Activated naive CD8-positive, alpha-beta T cell treated with anti-CD3 and anti-CD28 coated beads, Interleukin-2, amount 10 ng/mL, durations not matched to agents 7 days and 5 days (primary cell): ENCODE measurements around the gene PCBP3. TPM values are rescaled to one million over a fixed set of nuclear protein-coding genes. Genes with fewer than 3 reads are reported as not detected.

ENCODE experiments used
- ATAC-seq: fragments of 150-1000 bp; cut with Tn5 transposase; one replicate; pipeline ENCODE4 v1.10.0; 2021; ENCODE audit warnings: low read depth, moderate library complexity
- POLR2A ChIA-PET: fragments of 350-600 bp; sonication (Branson Sonifier 250); formaldehyde crosslinking; loops from one replicate; lab custom pipeline; 2021; ENCODE audit warnings: antibody characterized with exemption; lab: Charles Lee
- DNase-seq: peaks from one replicate; pipeline ENCODE4 v3.0.0; 2021
- H3K27ac Mint-ChIP-seq: one replicate; pipeline ENCODE4 v1.8.0; 2022; ENCODE audit warnings: mild to moderate bottlenecking, mixed read lengths
- H3K27me3 Mint-ChIP-seq: one replicate; pipeline ENCODE4 v1.8.0; 2022; ENCODE audit warnings: mild to moderate bottlenecking, moderate library complexity, mixed read lengths
- H3K36me3 Mint-ChIP-seq: one replicate; pipeline ENCODE4 v1.8.0; 2021; ENCODE audit warnings: mild to moderate bottlenecking, mixed read lengths
- H3K4me1 Mint-ChIP-seq: one replicate; pipeline ENCODE4 v1.8.0; 2021; ENCODE audit warnings: mixed read lengths
- H3K4me3 Mint-ChIP-seq: one replicate; pipeline ENCODE4 v1.8.0; 2022; ENCODE audit warnings: mild to moderate bottlenecking, moderate library complexity, mixed read lengths
- H3K9me3 Mint-ChIP-seq: one replicate; pipeline ENCODE4 v1.8.0; 2021; ENCODE audit warnings: mixed read lengths
- total RNA-seq, 2 experiments: library from RNA; stranded (reverse); gene quantifications; one replicate each; pipeline ENCODE4 v1.2.3, GENCODE V29; 2021

Gene PCBP3
- total RNA-seq, 2 experiments from 2014 or later, result 1.2 TPM; not detected in 1

GRCh38 chr21:45721671-45722070, 78.1 kb downstream of the PCBP3 start:
- Mint-ChIP-seq H3K27ac (no peak overlapping the region), H3K9me3 (no peaks in the 10 kb centered on the region), H3K27me3 (peaks cover 15% of the 10 kb centered on the region), H3K36me3 (no peaks in the 10 kb centered on the region), H3K4me1 (peaks cover 12% of the 10 kb centered on the region), H3K4me3 (no peak overlapping the region)
- no peak for DNase-seq
- POLR2A ChIA-PET, result no interaction called here
- no peak for ATAC-seq

- no peaks in the 10 kb centered on the region for H3K36me3 Mint-ChIP-seq
- no peak overlapping the region for H3K27ac Mint-ChIP-seq
- no peak overlapping the region for H3K4me3 Mint-ChIP-seq
- DNase-seq, result no peak
- POLR2A ChIA-PET, result no interaction called here
- H3K9me3 Mint-ChIP-seq, result no peaks in the 10 kb centered on the region
- H3K4me1 Mint-ChIP-seq, result peaks cover 11% of the 10 kb centered on the region
- peaks cover 9% of the 10 kb centered on the region for H3K27me3 Mint-ChIP-seq
- no peak for ATAC-seq
Observed at GRCh38 chr21:45723049-45723958, 79.8 kb downstream of the PCBP3 start.

- Mint-ChIP-seq H3K36me3 (no peaks in the 10 kb centered on the region), H3K9me3 (no peaks in the 10 kb centered on the region)
- POLR2A ChIA-PET, result no interaction called here
Observed at GRCh38 chr21:45724345-45724961, 80.9 kb downstream of the PCBP3 start.

DNA sequence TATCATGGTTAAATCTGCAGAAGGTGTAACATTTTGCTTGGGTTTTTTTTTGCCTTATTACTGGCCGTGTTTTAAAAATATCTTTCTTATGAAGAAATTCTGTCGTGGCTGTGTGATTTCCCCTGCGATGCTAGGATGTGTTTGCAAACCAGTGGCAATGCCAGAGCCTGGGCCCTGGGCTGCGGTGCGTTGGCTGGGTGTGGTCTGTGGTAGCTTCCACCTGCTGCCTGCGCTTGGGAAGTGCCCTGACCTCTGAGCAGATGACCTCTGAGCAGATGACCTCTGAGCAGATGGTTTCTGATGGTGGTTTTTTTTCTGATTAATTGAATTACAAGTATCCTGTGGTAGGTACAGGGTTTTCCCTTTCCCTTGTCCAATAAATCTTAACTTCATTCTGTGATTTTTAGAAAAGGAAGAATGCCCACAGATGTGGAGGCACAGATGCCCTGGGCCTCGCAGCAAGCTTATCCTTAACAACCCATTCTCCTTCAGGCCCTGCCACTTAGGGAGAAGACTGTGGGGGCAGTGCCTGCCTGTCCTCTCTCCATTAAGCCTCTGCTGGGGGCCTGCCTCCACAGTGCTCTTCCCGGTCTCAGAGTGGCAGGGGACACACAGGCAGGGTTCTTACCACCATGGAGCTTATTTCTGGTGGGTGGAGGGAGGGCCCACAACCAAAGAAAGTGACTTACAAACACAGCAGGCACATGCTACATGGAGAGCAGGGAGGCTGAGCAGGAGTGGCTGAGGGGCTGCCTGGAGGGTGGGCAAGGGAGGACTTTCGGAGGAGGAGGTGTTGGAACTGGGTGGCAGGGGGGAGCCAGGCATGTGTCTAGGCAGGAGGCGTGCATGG, 81.7 kb downstream of the PCBP3 start:
- no peaks in the 10 kb centered on the region for H3K9me3 Mint-ChIP-seq
- peaks cover 5% of the 10 kb centered on the region for H3K27me3 Mint-ChIP-seq
- H3K36me3 Mint-ChIP-seq, result no peaks in the 10 kb centered on the region
- DNase-seq, result no peak
- H3K4me3 Mint-ChIP-seq, result no peak overlapping the region
- POLR2A ChIA-PET, result no interaction called here
- H3K27ac Mint-ChIP-seq, result no peak overlapping the region
- no peak for ATAC-seq
- peaks cover 8% of the 10 kb centered on the region for H3K4me1 Mint-ChIP-seq

More at GRCh38 chr21:45724345-45724961, 80.9 kb downstream of the PCBP3 start:
- no peak overlapping the region for H3K4me3 Mint-ChIP-seq
- H3K4me1 Mint-ChIP-seq, result peaks cover 8% of the 10 kb centered on the region
- H3K27me3 Mint-ChIP-seq, result peaks cover 5% of the 10 kb centered on the region
- no peak overlapping the region for H3K27ac Mint-ChIP-seq
- DNase-seq (no peak), ATAC-seq (no peak)

DNA sequence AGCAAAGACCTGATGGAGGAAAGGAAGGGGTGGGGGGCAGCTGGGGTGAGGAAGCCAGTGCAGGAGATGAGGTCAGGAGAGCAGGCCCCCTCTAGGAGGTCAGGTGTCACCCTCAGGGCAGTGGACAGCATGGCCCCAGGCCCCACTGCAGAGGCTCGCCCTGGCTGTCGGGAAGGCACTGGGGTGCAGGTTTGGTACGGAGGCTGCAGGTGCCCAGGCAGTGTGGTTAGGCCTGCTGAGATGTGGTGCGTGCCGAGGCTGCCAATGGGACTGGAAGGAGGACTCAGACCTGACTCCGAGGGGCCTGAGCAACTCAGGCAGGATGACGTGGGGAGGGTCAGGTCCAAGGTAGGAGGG, 82.3 kb downstream of the PCBP3 start:
- Mint-ChIP-seq H3K36me3 (no peaks in the 10 kb centered on the region), H3K9me3 (no peaks in the 10 kb centered on the region), H3K27me3 (peaks cover 5% of the 10 kb centered on the region), H3K4me1 (peaks cover 8% of the 10 kb centered on the region), H3K27ac (no peak overlapping the region), H3K4me3 (no peak overlapping the region)
- POLR2A ChIA-PET, result no interaction called here
- no peak for DNase-seq
- ATAC-seq, result no peak

- H3K36me3 Mint-ChIP-seq, result no peaks in the 10 kb centered on the region
- no peaks in the 10 kb centered on the region for H3K9me3 Mint-ChIP-seq
Observed at GRCh38 chr21:45726438-45726837, 82.9 kb downstream of the PCBP3 start.

GRCh38 chr21:45727390-45727789, 83.9 kb downstream of the PCBP3 start:
- Mint-ChIP-seq H3K36me3 (no peaks in the 10 kb centered on the region), H3K4me1 (peaks cover 8% of the 10 kb centered on the region), H3K4me3 (no peak overlapping the region), H3K9me3 (no peaks in the 10 kb centered on the region), H3K27ac (no peak overlapping the region), H3K27me3 (peaks cover 12% of the 10 kb centered on the region)
- ATAC-seq (no peak), DNase-seq (no peak)
- POLR2A ChIA-PET, result no interaction called here

More at GRCh38 chr21:45726438-45726837, 82.9 kb downstream of the PCBP3 start:
- POLR2A ChIA-PET, result no interaction called here
- no peak overlapping the region for H3K27ac Mint-ChIP-seq
- peaks cover 9% of the 10 kb centered on the region for H3K27me3 Mint-ChIP-seq
- DNase-seq, result no peak
- no peak overlapping the region for H3K4me3 Mint-ChIP-seq
- H3K4me1 Mint-ChIP-seq, result peaks cover 8% of the 10 kb centered on the region
- ATAC-seq, result no peak

DNA sequence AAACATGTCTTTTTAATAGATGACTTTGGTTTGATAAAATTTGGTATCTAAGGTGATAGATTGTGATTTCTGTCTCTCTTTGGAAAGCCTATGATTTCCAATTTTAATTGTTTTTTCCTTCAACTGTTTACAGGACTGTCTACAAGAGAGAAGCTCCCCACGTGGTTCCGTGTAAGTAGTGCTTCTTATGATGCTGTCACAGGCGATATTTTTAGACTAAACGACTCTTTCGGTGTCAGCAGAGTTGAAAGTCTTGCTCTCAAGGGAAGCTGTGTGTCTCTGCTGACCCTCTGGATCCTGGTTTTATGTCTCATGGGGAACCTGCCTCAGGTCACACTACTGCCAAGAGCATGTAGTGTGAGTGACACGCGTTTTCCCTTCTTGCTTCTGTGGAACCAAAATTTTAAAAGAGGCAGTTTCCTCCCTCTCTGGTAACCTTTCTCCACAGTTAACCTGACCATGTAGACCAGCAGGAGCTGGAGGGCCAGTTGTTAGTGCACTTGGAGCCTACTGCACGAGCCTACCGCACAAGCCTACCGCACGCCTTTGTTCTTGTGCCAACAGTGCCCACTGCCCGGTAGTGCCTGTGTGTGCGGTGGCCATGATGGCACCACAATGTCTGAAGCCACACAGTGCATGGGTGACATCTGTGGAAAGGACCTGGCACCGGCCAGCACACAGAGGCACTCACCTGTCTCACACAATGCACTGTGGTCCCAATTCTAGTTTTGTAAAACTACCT, 91.9 kb downstream of the PCBP3 start:
- H3K9me3 Mint-ChIP-seq, result no peaks in the 10 kb centered on the region
- H3K27ac Mint-ChIP-seq, result no peak overlapping the region
- no peaks in the 10 kb centered on the region for H3K36me3 Mint-ChIP-seq
- DNase-seq (no peak), ATAC-seq (no peak)
- peaks cover 2% of the 10 kb centered on the region for H3K4me1 Mint-ChIP-seq
- POLR2A ChIA-PET, result no interaction called here
- no peak overlapping the region for H3K4me3 Mint-ChIP-seq
- peaks cover 7% of the 10 kb centered on the region for H3K27me3 Mint-ChIP-seq

GRCh38 chr21:45736042-45736689, 92.6 kb downstream of the PCBP3 start:
- Mint-ChIP-seq H3K9me3 (no peaks in the 10 kb centered on the region), H3K4me3 (no peak overlapping the region), H3K36me3 (no peaks in the 10 kb centered on the region), H3K4me1 (peaks cover 2% of the 10 kb centered on the region), H3K27me3 (peaks cover 5% of the 10 kb centered on the region), H3K27ac (no peak overlapping the region)
- ATAC-seq (no peak), DNase-seq (no peak)
- POLR2A ChIA-PET, result no interaction called here

DNA sequence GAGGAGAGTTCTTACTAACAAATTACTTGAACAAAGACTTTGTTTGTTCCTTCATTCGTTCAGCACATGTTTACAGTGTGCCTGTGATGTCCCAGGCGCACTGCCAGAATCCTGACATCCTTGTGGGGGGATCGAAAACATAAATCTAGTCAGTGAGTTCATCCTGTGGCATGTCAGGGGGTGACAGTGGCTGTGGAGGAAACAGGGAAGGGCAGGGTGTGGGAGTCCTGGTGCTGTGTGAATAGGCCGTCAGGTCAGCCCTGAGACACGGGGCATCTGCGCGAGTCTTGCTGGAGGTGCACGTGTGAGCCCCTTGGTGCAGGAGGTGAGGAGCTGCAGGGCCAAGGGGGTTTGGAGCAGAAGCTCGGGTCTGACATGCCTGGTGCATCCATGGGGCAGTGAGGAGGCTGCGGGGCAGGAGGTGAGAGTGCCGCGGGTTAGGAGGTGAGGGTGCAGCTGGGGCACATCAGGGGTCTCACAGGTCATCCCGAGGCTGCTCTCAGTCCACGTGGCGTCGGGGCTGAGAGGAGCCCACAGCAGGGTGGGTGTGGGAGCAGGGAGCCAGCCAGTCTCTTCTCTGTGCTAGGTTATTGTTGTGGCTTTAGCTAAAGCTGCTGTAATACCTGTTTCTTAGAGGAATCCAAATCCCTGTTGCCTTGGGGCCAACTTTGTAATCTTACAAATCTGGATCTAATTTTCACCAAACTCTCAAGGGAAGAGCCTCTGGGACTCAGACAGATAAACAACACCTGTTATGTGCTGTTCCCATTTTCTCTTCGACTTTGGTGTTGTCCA, 93.4 kb downstream of the PCBP3 start:
- POLR2A ChIA-PET, result no interaction called here
- no peak for DNase-seq
- no peaks in the 10 kb centered on the region for H3K27me3 Mint-ChIP-seq
- ATAC-seq, result no peak
- H3K36me3 Mint-ChIP-seq, result no peaks in the 10 kb centered on the region
- H3K27ac Mint-ChIP-seq, result no peak overlapping the region
- H3K4me1 Mint-ChIP-seq, result peaks cover 2% of the 10 kb centered on the region
- no peak overlapping the region for H3K4me3 Mint-ChIP-seq
- no peaks in the 10 kb centered on the region for H3K9me3 Mint-ChIP-seq

- DNase-seq (no peak), ATAC-seq (no peak)
- no peaks in the 10 kb centered on the region for H3K9me3 Mint-ChIP-seq
- POLR2A ChIA-PET, result no interaction called here
- no peak overlapping the region for H3K4me3 Mint-ChIP-seq
- no peaks in the 10 kb centered on the region for H3K27me3 Mint-ChIP-seq
- no peaks in the 10 kb centered on the region for H3K36me3 Mint-ChIP-seq
- H3K4me1 Mint-ChIP-seq, result peaks cover 2% of the 10 kb centered on the region
- no peak overlapping the region for H3K27ac Mint-ChIP-seq
Observed at GRCh38 chr21:45737485-45738166, 94.1 kb downstream of the PCBP3 start.
